Omental fat pad (tissue), 4 donors: ENCODE data around the gene EBF3. TPM values are rescaled to one million over a fixed set of nuclear protein-coding genes. Genes with fewer than 3 reads are reported as not detected.

ENCODE experiments used
- ATAC-seq: fragments of 150-250 bp; one replicate; pipeline ENCODE4 v1.9.1; 2016; ENCODE audit warnings: mild to moderate bottlenecking, moderate library complexity; ENCODE audit not compliant: low FRiP score
- DNase-seq: peaks from one replicate; pipeline ENCODE4 v3.0.0-alpha.2; 2019; ENCODE audit warnings: low spot score
- total RNA-seq, 4 donors: library from RNA; depleted of rRNA; stranded (reverse); fragments of >200 nt; gene quantifications; one replicate each; pipeline ENCODE4 v1.1.0, GENCODE V29; 2016
- TF ChIP-seq, protein P1 (sequence below), 3 donors: fragments of 450-650 bp; IDR thresholded peaks; one replicate each; pipeline ENCODE4 v1.5.1; 2016 to 2017; ENCODE audit warnings: antibody characterized with exemption in 3 of 3, mild to moderate bottlenecking in 3 of 3, moderate library complexity in 2 of 3

Gene EBF3
- total RNA-seq, 4 donors from 2014 or later, result 4.0 to 50.8 (median 18.8) TPM

- TF ChIP-seq, protein P1, sequence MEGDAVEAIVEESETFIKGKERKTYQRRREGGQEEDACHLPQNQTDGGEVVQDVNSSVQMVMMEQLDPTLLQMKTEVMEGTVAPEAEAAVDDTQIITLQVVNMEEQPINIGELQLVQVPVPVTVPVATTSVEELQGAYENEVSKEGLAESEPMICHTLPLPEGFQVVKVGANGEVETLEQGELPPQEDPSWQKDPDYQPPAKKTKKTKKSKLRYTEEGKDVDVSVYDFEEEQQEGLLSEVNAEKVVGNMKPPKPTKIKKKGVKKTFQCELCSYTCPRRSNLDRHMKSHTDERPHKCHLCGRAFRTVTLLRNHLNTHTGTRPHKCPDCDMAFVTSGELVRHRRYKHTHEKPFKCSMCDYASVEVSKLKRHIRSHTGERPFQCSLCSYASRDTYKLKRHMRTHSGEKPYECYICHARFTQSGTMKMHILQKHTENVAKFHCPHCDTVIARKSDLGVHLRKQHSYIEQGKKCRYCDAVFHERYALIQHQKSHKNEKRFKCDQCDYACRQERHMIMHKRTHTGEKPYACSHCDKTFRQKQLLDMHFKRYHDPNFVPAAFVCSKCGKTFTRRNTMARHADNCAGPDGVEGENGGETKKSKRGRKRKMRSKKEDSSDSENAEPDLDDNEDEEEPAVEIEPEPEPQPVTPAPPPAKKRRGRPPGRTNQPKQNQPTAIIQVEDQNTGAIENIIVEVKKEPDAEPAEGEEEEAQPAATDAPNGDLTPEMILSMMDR (IDR thresholded peaks at IDR 0.05), result no peak
- DNase-seq, result no peak
- no peak for ATAC-seq
Measured at GRCh38 chr10:129851941-129852640, 112.0 kb downstream of the EBF3 start.

DNA sequence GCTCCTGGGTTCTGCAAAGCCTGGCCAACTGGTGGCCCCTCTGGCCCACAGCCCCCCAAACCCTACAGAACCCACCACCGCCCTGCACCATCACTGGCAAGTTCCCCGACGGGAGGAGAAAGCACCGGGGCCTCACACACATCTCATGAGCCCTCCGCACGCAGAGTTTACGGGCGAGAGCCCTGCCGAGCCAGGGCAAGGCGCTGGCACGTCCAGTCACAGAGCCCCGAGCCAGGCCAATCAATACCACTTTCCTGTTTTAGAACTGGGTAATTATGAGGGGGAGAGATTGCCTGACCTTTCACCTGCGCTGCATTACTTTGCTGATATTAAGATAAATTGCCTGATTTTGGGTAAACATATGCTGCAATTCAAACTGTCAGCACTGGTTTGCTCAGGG lies 113.3 kb downstream of the EBF3 start:
- DNase-seq (no peak), ATAC-seq (no peak)
- TF ChIP-seq, protein P1 (IDR thresholded peaks at IDR 0.05), result no peak

DNA sequence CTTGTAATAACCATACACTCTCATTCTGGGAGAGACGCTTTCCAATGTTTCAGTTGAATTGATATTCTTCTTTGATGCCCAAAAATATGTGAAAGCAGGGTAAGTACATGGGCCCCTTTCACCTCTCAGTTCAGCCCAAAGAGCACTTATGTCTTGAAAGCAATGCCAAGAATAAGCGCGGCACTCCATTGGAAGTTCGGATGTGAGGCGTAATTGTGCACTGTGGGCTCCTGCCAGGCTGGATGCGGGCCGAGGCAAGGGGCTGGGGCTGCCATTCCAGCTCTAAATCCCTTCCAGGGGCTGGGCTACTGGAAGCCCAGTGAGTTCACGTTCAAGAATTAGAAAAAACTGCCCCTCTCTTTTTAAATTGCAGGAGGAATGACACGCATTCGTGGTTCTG lies 113.8 kb downstream of the EBF3 start:
- no peak for ATAC-seq
- TF ChIP-seq, protein P1 (IDR thresholded peaks at IDR 0.05), result no peak
- DNase-seq, result no peak

DNA sequence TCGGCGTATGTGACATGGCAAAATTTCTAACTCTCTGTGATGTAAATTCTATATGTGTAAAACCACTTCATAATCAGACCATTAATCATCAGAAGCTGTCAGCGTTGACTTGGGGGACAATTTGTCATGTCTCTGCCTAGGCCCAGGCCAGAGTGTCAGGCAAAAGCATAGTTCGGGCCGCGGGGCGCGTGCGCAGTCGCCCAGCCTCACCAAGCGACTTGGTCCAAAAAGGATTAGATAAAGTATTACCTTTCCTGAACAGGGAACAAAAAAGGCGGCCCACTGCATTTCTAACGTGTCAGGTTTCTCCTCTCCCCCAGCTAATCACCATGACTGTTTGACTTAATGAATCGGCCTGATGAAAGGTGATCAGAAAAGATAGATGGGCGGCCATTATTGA lies 114.2 kb downstream of the EBF3 start:
- ATAC-seq (no peak), DNase-seq (no peak)
- TF ChIP-seq, protein P1 (IDR thresholded peaks at IDR 0.05), result no peak

DNA sequence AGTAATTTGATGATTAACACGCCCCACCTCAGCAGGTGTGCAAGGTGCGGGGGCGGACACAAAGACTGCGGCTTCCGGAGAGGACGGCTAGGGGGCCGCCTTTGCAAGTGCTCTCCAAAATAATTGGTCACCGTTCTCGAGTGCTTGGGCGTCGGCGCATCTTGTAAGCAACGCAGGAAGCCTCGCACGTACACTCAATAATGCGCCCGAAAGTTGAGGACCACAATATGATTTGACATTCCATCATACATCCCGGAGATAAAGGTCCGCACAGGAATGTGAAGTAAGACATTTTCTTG lies 114.7 kb downstream of the EBF3 start:
- TF ChIP-seq, protein P1 (IDR thresholded peaks at IDR 0.05), result no peak
- no peak for DNase-seq
- no peak for ATAC-seq

DNA sequence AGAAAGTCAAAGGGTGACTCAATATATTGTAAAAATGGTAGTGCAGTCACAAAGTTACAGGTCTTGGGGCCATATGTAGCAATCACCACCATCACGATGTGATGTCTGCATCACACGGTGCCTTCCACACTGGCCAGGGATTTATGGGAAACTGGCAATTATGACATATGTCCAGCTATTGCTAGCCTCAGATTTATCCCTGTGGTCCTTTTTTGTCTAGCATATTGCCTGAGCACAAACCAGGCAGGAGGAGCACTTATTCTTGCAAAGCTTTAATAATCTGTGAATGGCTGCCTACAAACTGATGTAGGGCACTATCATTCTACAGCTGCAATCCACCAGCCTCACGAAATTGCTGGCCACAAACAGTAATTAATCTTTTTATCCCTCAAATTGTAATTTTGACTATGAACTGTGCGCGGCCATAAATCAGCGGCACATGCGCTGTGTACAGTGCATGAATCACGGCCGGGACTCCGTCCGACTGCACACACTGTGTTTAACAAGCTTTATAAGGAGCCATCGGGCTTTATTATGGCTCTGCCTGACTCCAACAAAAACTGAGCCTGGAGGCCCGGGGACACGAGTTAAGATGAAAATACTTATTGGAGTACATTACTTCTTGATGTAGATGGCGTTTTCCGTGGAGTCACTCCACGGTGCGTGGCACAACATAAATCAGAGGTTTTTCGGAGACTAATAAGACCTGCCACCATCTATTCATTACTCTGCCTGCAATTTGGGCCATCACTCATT lies 115.2 kb downstream of the EBF3 start:
- TF ChIP-seq, protein P1 (IDR thresholded peaks at IDR 0.05), result no peak
- ATAC-seq (no peak), DNase-seq (no peak)
